SKM-1 (cell line): ENCODE results near the gene CDC42BPG.

Source experiments
- DNase-seq: peaks from one replicate; lab custom pipeline; 2025; ENCODE audit not compliant: unreplicated experiment; lab: John Stamatoyannopoulos, UW

The CDC42BPG gene

DNA sequence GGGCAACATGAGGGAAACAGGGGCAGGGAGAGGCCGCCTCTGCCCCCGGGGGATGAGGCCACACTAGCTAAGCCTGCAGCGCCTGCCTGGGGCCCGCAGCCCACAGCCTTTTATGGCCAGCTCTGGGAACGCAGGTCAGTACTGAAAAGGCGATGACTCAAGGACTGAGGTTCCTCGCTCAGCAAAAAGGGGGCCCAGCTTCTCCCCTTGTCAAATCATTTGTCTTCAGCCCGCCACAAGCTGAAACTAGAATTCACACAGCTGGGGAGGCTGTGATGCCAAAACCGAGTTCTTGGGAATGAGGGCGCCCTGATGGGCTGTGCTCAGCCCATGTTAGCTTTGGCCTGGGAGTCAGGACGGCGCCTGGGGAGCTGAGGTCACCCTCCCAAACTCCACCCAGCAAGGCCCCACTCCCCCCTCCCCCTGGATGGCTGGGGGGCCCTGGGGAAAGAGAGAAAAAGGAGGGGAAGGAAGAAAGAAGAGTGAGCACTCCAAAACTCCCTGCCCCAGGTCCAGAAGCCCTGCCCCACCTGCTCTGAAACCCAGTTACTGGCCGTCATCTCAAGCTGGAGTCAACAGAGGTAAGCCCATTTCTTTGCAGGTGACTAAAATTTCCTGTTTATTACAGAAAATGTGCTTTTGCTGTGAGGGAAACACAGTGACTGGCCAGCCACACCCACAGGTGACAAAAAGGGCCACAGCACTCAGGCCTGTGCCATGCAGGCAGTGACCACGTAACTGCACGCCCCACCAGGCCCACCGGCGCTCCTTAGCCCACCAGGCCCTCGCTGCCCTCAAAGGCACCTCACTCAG lies 20.2 kb upstream of the CDC42BPG start:
- no peak for DNase-seq

DNA sequence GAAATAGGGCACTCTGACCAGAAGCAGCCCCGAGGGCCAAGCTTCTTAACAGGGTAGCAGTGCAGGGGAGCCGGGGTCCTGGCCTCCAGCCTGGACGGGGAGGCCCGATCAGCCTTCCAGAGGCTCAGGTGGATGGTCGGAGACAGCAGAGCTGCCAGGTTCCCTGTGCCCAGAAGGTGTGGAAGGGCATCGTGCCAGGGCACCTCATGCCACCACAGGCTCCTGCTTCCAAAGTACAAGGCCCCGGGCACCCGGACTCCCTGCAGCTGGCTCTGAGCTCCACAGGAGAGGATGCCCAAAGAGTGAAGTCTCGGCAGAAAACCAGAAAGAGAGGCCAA lies 19.7 kb upstream of the CDC42BPG start:
- DNase-seq, result no peak

DNA sequence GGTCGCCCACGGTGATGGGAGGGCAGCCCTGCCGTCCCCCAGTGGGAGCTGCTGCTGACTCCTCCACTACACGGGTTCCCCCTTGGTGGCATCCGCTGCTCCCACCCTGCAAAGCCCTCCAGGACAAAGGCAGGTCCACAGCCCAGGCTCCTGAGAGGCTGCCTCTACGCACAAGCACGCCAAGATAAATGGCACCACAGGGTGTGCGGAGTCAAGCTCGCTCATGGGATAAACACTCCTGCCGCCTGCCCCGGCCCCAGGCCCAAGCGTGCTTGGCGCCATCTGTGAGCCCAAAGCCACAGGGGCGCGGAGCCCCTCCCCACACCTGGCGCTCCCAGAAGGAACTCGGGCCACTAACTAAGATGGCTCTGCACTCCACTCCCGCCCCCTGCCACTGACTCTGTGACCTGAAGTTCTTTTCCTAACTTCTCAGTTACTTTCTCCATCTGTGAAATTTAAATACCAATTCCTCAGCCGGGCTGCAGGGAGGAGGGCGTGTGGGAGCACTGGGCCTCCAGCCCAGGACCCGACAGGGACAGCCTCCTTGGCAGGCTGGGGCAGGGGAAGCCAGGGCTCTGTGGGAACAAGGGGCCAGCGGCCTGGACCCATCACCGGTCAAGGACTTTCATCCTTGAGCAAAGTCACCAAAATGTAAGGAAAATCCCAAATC lies 19.1 kb upstream of the CDC42BPG start:
- no peak for DNase-seq

DNA sequence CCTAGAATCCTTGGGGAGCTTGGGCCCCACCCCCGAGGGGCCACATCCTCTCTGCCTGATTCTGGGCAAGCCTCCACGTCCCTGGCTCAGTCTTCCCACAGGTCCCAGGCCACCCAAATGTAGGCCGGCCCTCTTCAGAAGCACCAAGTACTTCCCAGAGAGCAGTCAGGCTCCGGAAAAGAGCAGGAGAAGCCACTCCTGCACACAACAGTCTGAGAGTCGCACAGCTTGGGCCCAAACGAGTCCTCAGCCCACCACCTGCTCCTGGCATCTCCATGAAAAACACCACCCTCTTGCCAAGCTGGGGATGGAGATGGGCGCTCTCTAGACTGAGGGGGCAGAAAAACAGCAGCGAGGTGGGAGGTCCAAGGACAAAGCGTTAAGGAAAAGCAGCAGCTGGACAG lies 18.5 kb upstream of the CDC42BPG start:
- DNase-seq, result no peak

DNA sequence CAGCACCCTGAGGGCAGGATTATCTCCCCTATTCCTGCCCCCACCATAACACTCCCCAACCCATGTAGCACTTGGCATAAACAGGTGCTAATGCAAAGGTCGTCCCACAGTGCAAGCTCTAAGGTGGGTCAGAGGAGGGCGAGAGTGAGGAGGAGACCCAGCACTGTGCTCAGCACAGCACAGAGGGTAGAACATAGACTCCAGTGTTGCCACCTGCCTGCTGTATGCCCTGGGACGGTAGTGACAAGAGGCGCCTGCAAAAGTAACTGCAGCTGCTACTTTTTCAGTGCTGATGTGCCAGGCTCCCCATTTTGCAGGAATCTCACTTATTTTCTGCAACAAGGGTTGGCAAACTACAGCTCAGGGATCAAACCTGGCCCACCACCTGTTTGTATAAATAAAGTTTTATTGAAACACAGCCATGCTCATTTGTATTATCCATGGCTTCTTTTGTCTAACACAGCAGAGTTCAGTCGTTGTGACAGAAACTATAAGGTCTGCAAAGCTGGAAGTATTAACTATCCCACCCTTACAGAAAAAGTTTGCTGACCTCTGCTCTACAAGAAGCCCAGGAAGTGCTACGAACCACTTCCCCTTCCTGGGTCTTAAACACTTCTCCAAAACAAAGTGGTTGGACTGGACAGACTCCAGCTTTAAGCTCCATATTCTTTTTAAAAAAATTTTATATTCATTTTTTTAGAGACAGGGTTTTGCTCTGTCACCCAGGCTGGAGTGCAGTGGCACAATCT lies 16.9 kb upstream of the CDC42BPG start:
- DNase-seq, result peak; percentile 70

DNA sequence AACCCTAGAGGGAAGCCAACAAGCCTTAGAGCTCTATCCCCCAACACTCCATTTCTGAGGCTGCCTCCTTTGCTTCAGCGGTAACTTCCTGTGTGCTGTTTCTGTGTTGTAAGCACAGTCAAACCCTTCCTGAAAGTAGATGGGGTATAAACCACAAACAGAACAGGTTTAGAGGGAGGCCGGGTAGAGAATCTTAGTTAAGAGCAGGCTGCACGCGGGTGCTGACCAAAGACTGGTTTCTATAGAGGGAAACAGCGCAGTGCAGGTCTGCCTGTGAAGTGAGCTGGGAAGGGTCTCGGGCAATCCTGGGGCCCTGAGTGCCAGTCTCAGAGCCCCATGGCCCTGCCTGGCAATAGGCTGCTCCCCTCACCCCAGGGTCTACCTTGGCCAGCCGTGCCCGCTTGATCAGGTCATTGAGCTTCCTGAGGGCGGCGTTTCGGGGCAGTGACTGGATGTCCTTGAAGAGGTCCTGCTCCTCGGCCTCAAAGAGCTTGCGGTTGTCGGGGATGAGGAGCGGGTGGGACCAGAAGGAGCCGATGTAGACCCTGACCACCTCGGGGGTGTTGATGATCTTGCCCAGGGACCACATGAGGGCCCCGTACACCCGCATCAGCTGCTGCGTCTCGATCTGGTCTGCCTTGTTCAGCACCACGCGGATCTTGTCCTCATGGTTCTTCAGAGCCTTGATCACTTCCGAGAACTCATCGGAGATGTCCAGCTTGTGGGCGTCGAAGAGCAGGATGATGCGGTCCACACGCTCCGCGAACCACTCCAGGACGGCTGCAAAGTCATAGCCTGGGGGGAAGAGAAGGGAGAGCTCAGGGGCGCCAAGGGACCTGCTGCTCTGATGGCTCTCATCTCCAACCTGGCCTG lies 15.3 kb upstream of the CDC42BPG start:
- DNase-seq, result peak; percentile 88

DNA sequence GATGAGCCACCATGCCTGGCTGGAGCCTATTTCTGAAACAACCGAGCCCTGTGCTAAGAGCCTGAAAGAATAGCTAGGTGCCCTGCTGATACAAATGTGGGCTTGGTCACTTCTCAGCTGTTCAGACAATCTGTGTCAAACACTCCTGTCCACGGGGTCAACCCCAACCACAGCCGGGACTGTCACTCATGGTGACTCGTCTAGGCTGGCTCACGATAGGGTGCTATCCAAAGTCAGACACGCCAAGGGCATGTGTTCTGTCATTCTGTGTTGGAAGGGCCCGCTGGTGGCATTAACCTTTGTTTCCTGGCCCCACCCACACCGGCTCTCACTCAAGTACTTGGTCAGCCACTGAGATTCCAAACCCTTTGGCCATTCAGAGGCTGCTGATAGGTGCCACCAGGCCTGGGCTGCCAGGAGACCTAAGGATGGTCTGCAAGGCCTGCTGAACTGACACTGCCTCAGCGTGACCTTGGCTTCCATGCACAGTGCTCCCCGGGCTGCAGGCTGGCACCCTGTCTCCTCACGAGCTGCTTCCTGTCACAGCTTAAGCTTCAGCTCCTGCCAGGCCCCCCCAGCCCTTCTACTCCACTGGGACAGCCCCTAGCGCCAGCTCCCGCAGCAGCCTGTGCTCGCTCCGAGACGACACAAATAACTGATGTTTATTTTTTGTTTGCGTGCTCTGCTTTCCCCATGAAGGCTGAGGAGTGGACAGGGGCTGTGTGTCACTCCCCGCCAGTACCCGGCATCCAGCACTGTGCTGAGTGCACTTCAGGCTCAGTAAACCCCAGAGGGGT lies 14.2 kb upstream of the CDC42BPG start:
- DNase-seq, result no peak

DNA sequence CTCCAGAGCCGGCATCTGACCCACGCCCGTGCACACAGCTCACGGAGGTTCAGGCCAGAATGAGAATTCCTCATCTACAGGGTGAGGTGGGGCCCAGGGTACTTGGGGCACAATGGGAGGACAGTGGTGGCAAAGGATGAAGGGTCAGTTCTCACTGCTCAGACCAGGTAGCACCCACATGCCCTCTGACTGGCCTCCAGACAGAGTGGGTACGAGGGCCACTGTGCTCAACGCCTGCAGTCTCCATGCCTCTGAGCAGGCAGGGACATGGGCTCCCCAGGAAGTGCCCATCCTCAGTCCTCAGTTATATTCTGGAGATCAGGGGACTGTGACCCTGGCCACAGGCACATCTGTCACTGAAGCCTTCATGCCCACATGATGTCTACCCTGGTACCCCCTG lies 13.0 kb upstream of the CDC42BPG start:
- DNase-seq, result no peak

DNA sequence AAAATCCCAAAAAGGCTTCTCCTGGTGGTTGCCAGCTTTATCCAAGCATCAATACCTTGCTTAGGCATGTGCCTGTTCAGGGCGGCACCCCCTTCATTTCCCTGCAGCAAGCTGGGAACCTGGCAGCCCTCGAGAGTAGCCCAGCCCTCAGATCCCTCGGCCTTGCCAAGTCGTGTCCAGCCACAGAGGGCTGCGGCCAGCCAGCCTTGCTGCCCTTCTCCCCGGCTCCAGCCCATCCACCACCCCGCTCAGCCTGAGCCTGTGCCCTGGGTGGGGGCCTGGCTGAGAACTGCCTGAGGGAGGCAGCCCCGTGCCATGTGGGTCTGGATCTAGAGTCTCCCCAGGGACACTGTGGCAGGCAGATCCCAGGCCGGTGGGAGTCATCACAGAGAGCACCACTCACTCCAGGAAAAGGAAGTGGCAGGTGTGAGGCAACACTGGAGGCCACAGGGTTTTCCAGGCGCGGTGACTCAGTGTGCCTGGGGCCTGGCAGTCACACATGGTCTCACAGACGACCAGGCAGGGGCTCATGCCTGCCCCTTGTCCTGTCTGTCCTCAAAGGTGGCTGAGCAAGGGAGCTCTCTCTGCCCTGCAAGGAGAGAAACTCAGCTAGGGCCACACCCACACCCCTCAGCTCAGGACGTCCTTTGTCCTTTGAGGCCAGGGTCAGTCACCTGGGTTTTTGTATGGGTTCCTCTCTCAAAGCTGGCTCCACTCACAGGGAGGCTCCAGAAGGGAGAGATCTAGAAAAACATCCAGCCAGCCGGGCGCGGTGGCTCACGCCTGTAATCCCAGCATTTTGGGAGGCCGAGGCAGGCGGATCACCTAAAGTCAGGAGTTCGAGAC lies 12.2 kb upstream of the CDC42BPG start:
- DNase-seq, result peak; percentile 82

DNA sequence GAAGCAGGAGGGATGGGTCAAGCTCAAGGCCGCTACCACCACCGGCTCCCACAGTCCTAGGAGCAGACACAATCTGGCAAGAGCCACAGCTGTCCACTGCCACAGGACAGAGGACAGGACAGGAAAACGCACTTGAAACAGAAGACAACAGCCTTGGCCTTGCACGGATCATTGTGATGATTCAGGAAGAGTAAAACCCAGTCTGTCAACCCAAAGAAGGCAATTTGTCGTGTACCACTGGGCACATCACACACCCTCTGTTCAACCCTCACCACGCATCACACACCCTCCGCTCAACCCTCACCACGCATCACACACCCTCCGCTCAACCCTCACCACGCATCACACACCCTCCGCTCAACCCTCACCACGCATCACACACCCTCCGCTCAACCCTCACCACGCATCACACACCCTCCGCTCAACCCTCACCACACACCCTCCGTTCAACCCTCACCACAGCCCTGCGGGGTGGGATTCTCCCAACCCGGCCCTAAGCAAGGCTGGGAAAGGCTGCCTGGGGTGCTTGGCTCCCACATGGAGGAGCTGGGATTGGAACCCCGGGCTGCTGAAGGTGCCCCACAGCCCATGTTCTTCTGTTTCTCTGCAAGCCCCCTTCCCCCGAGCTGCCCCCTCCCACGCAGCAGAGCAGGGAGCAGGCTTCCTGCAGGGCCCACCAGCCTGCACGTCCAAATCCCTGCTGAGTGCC lies 11.3 kb upstream of the CDC42BPG start:
- no peak for DNase-seq

DNA sequence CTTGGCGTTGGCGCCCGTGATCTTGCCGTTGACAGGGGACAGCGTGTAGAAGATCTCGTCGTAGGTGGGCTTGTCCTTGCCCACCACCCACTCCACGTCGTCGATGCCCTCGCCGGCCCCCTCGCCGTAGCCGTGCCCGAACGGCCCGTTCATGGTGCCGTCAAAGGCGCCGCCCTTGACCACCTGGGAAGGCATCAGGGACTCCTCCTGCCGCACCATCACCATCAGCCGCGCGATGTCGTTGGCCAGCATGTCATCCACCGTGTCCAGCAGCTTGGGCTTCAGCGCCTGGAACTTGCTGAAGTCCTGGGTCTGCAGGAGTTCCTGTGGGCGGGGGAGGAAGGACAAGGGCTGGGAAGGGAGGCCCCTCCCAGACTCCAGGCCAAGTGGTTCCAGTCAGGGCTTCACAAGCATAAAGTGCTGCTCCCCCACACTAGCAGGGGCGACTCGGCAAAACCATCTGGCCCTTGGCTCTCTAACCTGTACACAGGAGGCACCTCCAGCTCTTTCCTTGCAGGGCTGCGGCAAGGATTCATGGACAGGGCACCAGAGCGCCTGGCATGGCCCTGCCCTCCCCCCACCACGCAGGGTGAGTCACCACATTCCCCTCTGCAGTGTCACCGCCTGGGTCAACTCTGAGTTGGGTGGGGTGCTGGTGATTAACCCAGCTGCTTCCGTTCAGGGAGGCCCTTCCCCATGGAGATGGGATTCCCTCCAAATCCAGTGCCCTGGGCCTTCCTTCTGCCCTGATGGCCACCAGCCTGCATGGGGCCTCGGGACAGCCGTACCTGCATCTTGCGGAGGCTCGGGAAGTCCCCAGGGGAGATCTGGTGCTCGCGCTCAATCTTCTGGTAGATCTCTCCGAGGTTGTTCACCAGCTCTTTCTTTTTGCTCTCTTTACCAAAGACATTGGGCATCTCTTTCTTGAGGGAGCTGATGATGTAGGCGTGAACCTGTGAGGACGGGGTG lies 10.4 kb upstream of the CDC42BPG start:
- no peak for DNase-seq

DNA sequence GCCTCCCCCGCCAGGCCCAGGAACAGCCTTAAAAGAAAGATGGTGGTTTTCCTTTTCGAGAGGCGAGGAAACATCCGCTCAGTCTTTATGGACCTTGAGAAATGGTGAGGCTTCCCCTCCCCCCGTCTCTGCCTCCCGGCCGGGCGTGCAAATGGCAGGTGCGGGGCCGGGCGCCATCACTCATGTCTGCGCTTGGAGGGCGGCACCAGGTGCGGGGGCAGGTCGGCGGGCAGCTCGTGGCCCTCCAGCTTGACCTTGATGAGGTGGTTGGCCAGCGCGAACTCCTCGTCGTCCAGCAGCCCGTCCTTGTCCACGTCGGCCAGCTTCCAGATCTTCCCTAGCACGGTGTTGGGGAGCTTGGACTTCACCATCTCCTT lies 9.7 kb upstream of the CDC42BPG start:
- no peak for DNase-seq

DNA sequence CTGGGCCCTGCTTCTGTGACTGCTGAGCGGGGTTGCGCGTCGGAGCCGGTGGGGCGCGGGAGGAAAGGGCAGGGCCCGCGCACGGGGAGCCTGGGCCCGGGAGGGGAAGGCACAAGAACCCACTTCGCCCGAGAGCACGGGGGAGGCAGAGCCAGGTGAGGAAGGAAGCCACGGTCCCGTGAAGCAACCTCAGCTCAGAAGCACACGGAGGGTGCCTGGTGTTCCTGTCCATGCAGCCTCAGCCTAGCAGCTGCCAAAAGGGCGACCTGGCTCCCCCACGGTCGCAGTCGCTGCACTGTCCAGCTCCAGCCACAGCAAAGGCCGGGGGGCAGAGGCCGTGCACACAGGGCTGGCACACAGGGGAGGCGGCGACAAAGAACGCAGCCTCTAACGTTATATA lies 9.3 kb upstream of the CDC42BPG start:
- DNase-seq, result no peak

DNA sequence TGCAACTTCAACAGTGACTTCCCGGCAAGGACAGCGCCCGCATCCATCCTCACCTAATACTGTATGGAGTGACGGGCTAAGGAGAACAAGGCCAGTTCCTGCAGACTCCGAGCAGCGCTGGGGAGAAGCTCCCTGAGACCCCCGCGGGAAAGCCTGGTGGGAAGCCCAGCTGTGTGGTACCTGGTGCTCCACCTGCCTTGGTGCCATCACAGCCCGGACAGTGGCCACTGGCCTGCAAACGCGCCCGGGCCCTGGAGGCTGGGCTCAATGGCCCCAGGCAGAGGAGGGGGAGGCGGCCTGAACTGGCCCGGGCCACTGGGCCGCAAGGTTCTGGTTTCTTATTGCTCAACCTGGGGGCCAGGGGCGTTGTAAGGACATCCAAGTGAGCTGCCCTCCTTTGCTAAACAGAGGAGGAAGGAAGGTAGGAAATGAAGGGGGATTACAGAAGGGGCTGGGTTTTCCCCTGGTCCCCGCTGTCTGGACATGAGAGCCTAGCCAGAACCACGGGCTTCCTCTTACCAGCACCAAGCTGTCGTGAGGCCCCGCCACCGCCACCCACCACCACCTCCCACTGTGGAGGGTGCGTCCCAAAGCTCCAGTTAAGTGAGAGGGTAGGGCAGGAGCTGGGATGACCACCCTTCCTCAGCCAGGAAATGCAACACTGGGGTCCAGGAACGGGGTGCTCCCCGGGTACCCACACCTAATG lies 8.5 kb upstream of the CDC42BPG start:
- no peak for DNase-seq

DNA sequence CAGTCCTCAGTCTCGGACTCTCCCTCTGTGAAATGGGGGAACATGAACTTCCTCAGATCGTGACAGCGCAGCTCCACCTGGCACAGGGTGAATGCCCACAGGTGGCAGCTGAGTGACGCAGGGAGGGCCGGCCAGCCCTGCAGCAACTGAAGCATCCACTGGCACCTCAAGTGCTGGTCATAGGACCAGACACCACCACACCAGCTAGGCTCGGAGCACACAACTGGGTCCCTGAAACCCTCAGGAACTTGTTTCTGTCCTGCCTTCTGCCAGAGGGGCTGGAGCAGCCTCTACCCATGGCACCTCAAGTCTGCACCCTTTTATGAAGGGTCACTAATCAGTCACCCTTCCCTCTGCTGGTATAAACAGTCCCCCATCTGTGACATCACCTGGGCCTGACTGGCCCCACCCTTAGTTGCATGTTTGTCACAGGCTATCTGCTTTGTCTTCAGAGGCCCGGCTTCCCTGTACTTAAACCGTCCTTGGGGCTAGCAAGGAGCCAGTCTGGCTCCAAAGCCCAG lies 7.4 kb upstream of the CDC42BPG start:
- DNase-seq, result no peak

DNA sequence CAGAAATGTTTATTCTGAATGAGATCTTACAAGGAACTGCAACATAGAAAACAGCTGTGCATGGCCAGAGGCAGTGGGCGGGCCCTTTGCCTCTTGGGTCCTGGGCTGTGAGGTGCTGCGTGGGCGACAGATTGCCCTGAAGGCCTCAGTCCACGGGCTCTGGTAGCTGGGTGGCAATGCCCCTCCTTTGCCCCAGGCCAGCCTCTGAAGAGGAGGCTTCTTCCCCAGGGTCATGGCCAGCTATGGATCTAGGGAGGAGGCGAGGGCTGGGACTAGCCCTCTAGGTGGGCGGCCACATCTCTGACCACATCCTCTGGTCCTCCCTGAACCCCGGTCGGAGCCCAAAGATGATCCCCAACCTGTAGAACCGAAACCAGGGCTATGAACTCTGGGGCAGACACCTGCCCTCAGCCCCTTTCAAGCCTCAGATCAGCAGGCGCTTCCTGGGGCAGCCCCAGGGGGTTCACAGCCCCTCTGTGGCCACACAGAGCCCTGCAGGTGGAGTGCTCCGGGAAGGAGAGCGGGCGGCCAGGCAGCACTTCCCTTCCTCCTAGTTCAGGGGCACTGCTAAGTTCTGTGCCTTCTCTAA lies 6.6 kb upstream of the CDC42BPG start:
- DNase-seq, result no peak
